Left cardiac atrium (tissue), 4 donors: ENCODE data around the gene FGF6. TPM values are rescaled to one million over a fixed set of nuclear protein-coding genes. Genes with fewer than 3 reads are reported as not detected.
A peak's percentile ranks its signal among the peaks of the same experiment; 100 is the strongest.
"Not testable (repeated sequence)": the region's sequence is repeated elsewhere in the genome, so short reads cannot be mapped to it uniquely, and the experiment has no call there.

ENCODE experiments used
- ATAC-seq, 2 donors: fragments of 200-7000 bp; cut with Tn5 transposase; one replicate each; pipeline ENCODE4 v1.9.1; 2020; ENCODE audit warnings: mild to moderate bottlenecking in 2 of 2, moderate library complexity in 2 of 2
- DNase-seq: peaks from one replicate; pipeline ENCODE4 v3.0.0-alpha.2; 2020
- intact Hi-C, 2 donors: fragments of 100-400 bp; cut with DNase I; formaldehyde crosslinking; loops; one replicate each; pipeline versions ENCODE4 v1.14.1 to v1.15.1; 2022 to 2023
- long read RNA-seq: library from polyadenylated mRNA; unstranded; transcript quantifications from one replicate; pipeline ENCODE4 v2.0.0, GENCODE V29; 2021
- total RNA-seq, 2 donors: library from RNA; stranded (reverse); fragmentation: NEBNext Ultra II Directional; extraction: Animal tissue kit (Norgen Biotek cat#: 25700); gene quantifications; one replicate each; pipeline ENCODE4 v1.2.1, GENCODE V29; 2021
- donor health status: DM: no; HTN: yes; CAD: no.
- donor health status: DM: no; HTN: yes; CAD: no; lungs with severe emphysema.
- donor health status: DM: yes; HTN: yes; CAD: no.
- donor health status: Dilated cardiomyopathy.

FGF6 gene, protein sequence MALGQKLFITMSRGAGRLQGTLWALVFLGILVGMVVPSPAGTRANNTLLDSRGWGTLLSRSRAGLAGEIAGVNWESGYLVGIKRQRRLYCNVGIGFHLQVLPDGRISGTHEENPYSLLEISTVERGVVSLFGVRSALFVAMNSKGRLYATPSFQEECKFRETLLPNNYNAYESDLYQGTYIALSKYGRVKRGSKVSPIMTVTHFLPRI
- not detected for total RNA-seq
- long read RNA-seq, result 0 reads

GRCh38 chr12:4445156-4446101 lies at the start of gene FGF6:
Gene FGF6, minus strand, starts transcription at chr12:4445815. Its CDS starts 245 bp downstream, at chr12:4445570.
- ATAC-seq (no peak), DNase-seq (no peak)
- intact Hi-C loops, result no loop called here

GRCh38 chr12:4490973-4491372 lies 45.4 kb upstream of the FGF6 start:
- intact Hi-C loops, result no loop called here
- no peak for DNase-seq
- ATAC-seq, result no peak

DNA sequence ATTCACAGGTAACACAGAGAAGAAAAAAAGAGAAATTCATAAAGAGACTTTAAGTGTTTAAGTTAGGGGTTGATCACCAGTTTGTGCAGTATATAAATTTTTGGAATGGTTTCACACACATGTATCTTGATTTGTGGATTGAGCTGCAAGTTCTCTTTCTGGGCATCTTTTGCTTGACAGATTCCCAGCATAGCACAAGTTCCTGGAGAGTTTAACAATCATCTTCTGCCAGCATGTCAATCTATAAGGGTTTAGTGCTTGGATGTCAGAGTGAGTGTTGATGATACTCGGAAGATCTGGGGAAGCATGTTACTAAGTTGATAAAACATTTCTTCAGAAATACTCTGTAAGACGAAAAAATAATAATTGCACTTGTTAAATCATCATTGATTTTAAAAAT lies 43.9 kb upstream of the FGF6 start:
- ATAC-seq, result no peak
- intact Hi-C loops, result no loop called here
- no peak for DNase-seq

DNA sequence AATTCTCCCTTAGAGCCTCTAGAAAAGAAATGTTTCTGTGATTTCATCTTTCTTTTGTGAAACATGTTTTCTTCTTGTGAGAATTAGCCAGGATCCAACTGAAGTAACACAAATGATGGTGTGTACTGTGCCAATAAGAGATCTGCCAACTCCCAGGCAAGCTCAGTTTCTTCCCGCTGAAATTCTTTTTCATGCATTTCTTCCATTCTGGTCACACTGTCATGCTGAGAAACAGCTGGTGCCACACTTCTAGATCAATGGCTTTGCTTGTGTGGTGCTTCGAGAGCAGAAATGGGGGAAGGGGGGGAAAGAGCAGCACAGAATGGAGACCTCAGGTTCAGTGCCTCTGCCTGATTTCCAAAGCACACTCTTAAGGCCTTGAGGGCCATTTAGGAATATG lies 41.4 kb upstream of the FGF6 start:
- DNase-seq, result no peak
- no peak for ATAC-seq
- intact Hi-C loops, result no loop called here

- intact Hi-C loops, result no loop called here
- ATAC-seq, result no peak
Observed at GRCh38 chr12:4486049-4486699, 40.6 kb upstream of the FGF6 start.

DNA sequence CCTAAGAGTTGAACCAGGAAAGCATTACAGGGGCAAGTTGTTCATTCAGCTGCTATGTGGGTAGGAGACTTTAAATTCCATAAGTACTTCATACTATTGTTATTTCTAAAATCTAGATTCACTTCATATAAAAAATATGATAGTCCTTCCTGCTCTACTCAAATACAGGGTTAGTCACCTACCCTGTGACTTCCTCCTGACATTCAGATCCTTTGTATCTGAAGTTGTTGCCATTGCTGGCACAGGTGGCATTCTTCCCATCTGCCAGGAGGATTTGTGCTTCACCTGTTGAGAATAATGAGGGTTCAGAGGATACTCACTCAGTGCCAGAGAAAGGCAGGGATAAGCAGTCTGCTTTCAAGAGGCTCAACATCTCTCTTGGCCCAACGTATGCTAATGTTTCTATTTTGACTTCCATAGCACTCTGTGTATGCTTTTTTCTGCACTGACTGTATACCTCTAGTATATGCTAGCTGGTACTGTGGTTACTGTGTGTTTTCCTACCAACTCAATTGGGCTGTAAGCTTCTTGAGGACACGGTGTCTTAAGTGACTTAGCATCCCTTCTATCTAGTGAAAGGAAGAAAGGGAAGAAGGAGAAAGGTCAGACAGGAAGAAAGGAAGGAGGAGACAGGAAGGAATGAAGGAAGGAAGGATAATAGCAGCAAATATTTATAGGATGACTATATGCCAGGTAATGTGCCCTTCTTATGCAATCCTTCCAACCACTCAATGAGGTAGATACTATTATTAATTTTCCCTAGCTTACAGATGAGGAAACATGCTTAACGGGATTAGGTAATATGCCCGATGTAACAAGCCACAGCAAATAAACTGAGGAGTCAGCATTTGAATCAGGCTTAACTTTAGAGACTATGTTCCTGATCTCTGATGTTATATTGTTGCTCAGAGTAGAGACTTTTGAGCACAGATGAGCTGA lies 38.5 kb upstream of the FGF6 start:
- intact Hi-C loops, result no loop called here
- DNase-seq (no peak), ATAC-seq (no peak)

More at GRCh38 chr12:4486049-4486699, 40.6 kb upstream of the FGF6 start:
- DNase-seq, result no peak

DNA sequence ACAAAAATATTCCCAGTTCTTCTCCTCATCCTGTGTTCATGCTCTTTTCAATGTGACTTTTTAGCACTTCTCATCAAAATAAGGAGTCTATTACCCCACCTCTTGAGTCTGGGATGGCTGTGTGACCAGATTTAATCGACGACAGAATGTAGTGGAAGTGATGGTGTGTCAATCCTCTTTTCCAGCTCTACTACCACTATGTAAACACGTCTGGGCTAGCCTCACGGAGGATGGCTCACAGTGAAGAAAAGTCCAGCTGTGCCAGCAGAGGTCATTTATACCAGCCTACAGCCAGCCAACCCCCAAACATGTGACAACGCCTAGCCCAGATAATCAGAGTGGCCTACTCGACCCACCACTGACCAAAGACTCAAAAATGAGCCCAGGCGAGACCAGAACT lies 37.3 kb upstream of the FGF6 start:
- no peak for ATAC-seq
- intact Hi-C loops, result no loop called here
- no peak for DNase-seq

- intact Hi-C loops, result no loop called here
- DNase-seq, result no peak
- ATAC-seq, result no peak
Observed at GRCh38 chr12:4478933-4479332, 33.3 kb upstream of the FGF6 start.

- no peak for ATAC-seq
- intact Hi-C loops, result no loop called here
- no peak for DNase-seq
Observed at GRCh38 chr12:4477129-4477528, 31.5 kb upstream of the FGF6 start.

DNA sequence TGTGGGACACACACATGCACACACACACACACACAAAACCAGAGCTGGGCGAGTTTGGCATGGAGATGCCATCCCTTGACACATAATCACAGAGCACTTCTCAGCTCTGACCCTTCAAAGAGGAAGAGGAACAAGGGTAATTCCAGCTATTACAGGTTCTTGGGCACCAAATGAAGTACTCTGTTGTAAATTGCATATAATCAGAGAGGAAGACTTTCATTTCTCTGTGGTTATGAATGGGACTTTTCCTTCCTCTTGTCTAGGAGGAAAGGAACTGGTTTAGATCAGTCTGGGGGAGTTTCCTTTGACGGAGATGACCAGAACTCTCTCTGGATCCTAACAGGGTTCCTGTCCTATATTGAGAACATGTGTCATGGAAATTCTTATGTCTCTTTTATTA lies 26.4 kb upstream of the FGF6 start:
- ATAC-seq, result no peak
- intact Hi-C loops, result no loop called here
- no peak for DNase-seq

DNA sequence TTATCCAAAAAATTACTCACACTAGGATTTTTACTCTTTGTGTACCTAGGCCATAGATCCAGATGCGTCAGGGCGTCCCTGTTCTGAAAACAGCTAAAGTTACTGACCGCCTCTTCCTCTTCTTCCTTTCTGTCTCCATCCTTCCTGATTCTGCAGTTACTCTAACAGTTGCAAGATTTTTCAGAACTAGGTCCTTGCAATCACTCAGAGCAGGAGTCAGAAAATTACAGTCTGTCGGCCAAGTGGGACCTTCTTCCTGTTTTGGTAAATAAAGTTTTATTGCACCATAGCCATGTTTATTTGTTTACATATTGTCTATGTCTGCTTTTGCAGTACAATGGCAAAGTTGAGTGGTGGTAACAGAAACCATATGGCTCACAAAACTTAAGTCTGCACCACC lies 25.6 kb upstream of the FGF6 start:
- DNase-seq (no peak), ATAC-seq (no peak)
- intact Hi-C loops, result no loop called here

GRCh38 chr12:4468994-4469393 lies 23.4 kb upstream of the FGF6 start:
- no peak for DNase-seq
- ATAC-seq, result no peak
- intact Hi-C loops, result no loop called here

- intact Hi-C loops, result no loop called here
- ATAC-seq (no peak), DNase-seq (no peak)
Observed at GRCh38 chr12:4460761-4461160, 15.1 kb upstream of the FGF6 start.

DNA sequence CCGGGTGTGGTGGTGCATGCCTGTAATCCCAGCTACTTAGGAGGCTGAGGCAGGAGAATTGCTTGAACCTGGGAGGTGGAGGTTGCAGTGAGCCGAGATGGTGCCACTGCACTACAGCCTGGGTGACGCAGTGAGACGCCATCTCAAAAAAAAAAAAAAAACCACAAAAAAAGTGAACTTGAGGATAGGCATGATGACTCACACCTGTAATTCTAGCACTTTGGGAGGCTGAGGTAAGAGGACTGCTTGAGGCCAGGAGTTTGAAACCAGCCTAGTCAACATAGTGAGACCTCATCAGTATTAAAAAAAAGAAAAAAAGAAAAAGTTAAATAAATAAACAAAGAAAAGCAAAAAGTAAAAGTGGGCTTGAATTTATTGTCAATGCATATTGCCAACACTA lies 10.2 kb upstream of the FGF6 start:
- ATAC-seq, intact Hi-C loops, DNase-seq: not testable (repeated sequence)

GRCh38 chr12:4454315-4454860 lies 8.8 kb upstream of the FGF6 start:
- DNase-seq, result no peak
- intact Hi-C loops, result no loop called here
- no peak for ATAC-seq

- DNase-seq, result no peak
- no peak for ATAC-seq
- intact Hi-C loops, result no loop called here
Observed at GRCh38 chr12:4451694-4452093, 6.1 kb upstream of the FGF6 start.

- DNase-seq (no peak), ATAC-seq (peak in 1 of 2 donors; percentile 48)
- intact Hi-C loops, result no loop called here
Observed at GRCh38 chr12:4450551-4451112, 5.0 kb upstream of the FGF6 start.

- ATAC-seq (no peak), DNase-seq (no peak)
- intact Hi-C loops, result no loop called here
Observed at GRCh38 chr12:4449851-4450221, 4.2 kb upstream of the FGF6 start.
